NCI-H1417 (cell line): ENCODE results near the gene OPCML.

Source experiments
- DNase-seq, 3 experiments: peaks; one replicate each; lab custom pipeline; 2025; lab: John Stamatoyannopoulos, UW

OPCML gene

GRCh38 chr11:133034929-133035328 is 497.4 kb downstream of the OPCML start:
- DNase-seq = no peak

DNA sequence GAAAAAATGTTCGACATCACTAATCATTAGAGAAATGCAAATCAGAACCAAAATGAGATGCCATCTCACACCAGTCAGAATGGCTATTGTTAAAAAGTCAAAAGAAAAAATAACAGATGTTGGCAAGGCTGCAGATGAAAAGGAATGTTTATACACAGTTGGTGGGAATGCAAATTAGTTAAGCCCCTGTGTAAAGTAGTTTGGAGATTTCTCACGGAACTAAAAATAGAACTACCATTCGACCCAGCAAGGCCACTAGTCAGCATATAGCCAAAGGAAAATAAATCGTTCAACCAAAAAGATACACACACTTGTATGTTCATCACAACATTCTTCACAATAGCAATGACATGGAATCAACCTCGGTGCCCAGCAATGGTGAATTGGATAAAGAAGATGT is 503.2 kb downstream of the OPCML start:
- DNase-seq = no peak

GRCh38 chr11:133026952-133027351 is 505.3 kb downstream of the OPCML start:
- DNase-seq = no peak

DNA sequence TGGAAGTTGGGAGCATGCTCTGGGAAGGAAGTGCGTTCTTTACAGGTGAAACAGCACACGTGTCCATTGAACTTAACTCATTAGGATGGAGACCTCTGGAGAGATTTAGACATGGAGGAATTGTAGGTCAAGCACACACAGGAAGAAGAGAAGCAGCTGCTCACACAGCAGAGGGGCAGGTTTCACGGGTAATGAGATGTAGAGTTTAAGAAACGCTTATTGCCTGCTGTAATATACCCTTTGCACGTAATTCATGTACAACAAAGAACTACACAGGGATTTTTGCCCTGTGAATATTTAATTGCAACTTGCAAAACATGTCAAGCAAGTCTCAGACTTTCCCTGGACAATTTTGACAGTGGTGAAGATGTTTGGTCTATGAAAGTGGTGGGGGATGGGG is 508.0 kb downstream of the OPCML start:
- DNase-seq = peak in 2 of 3 experiments; percentile 39 to 63

DNA sequence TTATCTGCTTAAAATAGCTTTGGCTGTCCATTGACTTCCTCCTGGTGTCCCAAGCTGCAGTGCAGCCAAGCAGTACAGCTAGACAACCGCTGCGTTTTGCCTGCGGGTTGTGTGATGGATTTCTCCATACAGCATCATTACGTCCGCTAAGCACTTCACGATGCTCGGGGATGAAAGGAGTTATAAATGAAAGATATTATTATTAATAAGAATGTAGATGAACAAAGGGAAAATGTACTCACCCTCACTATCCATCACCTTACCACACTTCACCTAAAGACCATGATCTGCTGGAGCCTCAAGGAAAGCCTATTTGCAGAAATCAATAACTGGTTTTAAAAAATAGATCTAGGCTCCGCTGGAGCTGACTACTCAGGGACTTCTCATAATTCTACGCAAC is 509.1 kb downstream of the OPCML start:
- DNase-seq = peak in 1 of 3 experiments; percentile 57

GRCh38 chr11:133021553-133021952 is 510.7 kb downstream of the OPCML start:
- no peak for DNase-seq

- DNase-seq = no peak
Measured at GRCh38 chr11:133020372-133020714, 512.0 kb downstream of the OPCML start.

GRCh38 chr11:133019545-133020371 is 512.5 kb downstream of the OPCML start:
- no peak for DNase-seq

DNA sequence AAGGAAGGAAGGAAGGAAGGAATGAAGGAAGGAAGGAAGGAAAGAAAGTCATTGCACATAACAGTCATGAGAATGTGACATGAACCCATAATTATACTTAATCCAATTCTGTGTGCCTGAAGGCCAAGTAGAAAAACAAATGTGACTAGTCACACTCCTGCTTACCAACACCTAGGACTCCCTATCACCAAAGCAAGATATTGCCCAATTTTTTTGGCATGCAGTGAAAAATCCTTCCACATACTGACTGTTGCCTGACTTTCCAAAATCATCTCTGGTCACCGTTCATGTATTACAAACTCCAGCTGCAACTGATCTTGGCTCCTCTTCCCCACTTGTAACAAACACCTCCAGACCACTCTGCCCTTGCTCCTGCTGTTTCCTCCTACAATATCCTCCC is 516.8 kb downstream of the OPCML start:
- DNase-seq = no peak

- no peak for DNase-seq
Measured at GRCh38 chr11:133014337-133014736, 518.0 kb downstream of the OPCML start.

DNA sequence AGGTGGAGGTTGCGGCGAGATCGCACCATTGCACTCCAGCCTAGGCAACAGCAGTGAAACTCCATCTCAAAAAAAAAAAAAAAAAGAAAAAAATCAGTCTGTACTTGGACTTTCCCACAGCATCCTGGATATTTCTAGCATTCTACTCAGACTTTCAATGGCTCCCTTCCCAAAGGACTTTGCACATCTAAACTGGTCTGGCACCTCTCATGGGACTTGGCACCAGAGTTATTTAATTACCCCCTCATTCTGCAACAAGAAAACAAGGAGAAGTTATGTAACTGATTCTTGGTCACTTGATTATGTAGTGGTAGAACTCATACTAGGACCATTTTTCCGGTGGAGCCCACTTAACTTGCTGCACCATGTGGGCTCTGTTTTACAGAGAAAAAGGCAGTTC is 519.5 kb downstream of the OPCML start:
- no peak for DNase-seq

DNA sequence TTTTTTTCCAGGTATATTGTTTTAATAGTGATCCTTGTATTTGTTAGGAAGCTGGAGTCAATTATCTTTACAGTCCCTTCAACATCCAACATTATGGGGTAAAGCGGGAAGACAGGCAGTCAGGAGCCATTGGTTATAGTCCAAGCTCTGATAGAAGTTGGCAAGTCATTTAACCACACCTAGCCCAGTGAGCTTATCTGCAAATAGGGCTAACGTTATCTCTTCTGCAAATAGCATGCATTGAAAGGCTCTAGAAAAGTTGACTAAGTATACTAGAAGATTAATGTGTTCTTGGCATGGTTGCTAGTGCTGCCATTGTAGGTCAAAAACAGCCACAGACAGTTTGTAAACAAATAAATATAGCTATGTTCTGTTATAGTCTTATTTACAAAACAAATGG is 520.7 kb downstream of the OPCML start:
- no peak for DNase-seq

DNA sequence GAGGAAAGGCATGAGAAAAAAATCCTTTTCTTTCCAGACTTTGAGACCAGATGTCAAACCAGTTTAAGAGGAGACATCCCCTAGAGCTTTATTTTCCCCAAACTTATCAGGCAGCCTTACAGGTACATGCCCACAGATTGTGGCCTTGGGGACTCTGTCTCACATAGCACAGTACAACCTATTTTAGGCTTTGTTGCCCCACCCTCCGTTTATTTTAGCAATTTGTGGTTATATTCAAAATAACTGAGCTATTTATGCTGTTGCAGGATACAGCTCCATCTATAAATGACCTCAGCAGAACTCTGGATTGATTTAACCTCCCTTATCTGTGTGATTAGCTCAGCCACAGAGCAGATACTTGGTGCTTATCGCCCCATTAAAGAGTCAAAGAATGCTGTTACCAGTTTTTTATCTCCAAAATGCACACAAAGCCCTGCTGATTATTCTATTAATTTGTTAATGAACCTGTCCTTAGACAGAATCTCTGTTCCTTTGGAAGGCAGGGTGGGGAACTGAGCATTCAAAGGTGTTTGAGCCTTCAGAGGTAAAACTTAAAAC is 525.2 kb downstream of the OPCML start:
- DNase-seq = no peak

DNA sequence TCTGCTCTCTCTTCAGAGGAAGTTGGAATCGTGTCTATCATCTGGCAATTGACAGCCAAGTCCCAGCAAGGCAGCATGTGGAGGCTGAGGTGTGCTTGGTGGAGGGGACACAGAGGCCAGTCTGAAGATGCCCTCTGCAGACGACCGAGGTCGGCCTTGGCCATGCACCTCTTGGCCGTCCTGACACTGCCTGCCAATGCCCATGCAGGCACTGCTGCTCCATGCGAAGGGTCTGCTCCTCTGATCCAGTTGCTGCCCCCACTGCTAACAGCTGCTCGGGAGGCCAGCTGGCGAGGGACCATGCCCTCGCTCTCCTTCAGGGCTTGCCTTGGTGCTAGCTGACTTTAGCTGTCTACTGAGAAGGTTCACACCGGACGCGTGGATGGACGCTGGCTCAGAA is 527.9 kb downstream of the OPCML start:
- DNase-seq = no peak

- DNase-seq = no peak
Measured at GRCh38 chr11:132999516-132999915, 532.8 kb downstream of the OPCML start.

DNA sequence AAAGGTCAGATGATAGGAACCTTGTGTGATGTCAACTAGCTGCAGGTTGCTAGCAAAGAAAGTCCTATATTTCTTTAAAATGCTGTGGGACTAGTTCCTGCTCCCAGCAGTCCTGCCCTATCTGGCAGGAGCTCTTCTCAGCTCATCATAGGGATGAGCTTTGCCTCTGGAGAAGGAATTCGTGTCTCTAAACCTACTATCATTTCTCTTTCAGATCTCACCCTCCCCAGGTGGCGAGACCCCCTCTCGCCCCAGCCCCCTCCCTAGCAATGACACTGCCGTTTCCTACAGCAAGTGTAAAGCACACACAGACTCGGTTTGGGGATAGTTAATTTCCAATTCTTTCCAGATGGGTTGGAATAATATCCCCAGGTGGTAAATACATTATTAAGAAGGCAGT is 533.3 kb downstream of the OPCML start:
- DNase-seq = no peak

DNA sequence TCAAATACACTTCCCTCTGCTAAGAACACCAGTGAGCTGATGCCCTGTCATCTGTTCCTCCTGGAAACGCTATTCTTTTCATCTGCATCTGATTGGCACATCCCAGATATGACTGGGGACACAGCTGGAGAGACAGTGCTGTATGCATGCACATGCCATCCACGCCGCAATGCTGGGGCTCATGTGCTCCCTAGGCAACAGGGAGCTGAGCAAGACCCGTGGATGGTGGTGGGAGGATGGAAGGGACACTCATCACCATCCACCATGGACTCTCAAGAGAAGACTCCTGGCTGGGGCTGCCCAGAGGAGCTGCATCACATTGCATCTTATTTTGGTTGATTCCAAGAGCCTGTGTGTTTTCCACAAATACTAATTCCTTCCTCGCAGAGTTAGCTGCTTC is 534.9 kb downstream of the OPCML start:
- no peak for DNase-seq

DNA sequence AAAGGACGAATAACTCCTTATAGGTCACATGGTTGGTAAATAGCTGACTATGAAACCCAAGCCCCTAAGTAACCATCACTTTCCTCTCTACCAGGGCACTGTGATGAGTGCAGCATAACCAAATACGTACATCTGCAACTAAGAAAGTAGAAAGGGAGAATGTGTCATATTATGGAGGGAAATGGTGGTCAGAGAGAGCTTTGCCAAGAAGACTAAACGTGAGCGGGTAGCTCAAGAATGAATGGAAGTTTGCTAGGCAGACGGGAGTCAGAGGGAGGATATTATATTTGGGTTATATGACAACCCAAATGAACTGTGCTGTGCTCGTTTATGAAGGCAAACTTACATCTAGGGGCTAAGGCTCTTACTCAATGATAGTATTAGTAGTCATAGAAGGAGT is 537.3 kb downstream of the OPCML start:
- DNase-seq = no peak

DNA sequence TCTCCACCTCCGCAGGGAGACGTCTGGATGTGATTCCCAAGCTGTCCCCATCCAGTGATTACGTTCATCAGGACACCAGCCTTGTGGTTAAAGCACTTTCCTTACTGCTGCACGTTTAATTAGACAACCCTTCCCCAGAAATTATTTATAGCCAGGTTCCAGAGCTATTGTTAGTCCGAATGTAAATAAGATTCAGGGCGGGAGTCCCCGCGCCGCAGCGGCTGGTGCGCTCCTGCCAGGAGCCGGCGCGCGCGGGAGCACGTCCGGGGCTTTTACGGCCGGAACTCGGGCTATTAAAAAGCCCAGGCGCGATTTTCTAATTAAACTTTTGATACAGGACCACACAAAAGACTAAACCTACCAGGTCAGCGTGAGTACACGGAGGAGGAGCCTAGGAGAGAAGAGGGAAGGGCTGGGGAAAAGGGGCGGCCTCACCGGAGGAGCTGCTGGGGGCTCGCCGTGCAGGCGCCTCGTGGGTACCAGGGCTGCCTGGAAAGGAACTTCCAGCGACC is 538.3 kb downstream of the OPCML start:
- DNase-seq = peak in 2 of 3 experiments; percentile 84 to 95

GRCh38 chr11:132992838-132993631 is 539.3 kb downstream of the OPCML start:
- DNase-seq = peak in 2 of 3 experiments; percentile 83 to 95

GRCh38 chr11:132988411-132988810 is 543.9 kb downstream of the OPCML start:
- no peak for DNase-seq

- no peak for DNase-seq
Measured at GRCh38 chr11:132987936-132988335, 544.4 kb downstream of the OPCML start.

GRCh38 chr11:132983641-132983978 is 548.7 kb downstream of the OPCML start:
- no peak for DNase-seq
